DMS 273 (cell line): ENCODE measurements around the gene PARD3.
"Not testable (repeated sequence)": the region's sequence is repeated elsewhere in the genome, so short reads cannot be mapped to it uniquely, and the experiment has no call there.

Experiments used
- DNase-seq: peaks from one replicate; lab custom pipeline; 2025; ENCODE audit not compliant: unreplicated experiment; lab: John Stamatoyannopoulos, UW

The PARD3 gene

DNA sequence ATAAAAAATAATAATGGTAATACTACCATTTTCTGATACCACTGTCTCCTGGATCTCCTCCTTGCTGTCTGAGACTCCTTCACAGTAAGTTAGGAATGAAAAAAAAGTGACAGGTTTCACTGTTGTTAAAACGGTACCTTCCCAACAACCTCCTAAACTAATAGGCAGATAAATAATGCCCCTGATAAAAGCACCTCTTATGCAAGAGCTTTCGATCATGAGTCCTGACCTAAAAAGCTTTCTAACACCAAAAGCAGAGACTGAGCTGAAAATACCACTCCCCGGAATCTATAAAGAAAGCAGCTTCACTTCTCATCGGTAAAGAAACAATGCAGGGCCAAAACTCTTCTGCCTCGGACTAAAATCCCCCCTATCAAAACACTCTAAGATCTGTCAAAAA, 14.5 kb downstream of the PARD3 start:
- no peak for DNase-seq

DNA sequence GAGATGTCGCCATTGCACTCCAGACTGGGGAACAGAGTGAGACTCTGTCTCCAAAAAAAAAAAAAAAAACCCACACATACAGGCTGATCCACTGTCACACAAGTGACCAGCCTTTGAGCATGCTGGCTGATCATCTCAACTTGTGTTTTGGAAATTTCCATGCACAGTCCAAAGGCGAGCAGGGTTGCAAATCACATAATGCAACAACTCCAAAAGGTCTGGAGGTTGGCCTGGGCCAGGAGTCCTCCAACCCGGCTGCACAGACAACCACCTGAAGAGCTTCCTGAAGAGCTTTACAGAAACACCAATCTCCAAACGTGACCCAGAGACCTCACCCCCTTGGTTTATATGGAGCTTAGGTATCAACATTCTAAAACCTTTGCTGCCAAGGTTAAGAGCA, 16.4 kb downstream of the PARD3 start:
- no peak for DNase-seq

DNA sequence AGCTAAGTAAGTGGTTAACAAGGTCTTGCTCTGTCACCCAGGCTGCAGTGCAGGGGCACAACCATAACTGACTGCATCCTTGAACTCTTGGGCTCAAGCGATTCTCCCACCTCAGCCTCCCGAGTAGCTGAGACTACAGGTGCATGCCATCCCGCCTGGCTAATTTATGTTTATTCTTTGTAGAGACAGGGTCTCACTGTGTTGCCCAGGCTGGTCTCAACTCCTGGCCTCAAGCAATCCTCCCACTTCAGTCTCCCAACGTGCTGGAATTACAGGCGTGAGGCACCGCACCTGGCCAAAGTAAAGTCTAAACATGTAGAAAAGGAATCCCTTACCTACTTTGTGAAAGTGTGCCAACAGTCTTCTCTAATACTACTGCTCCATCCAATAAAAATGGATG, 17.9 kb downstream of the PARD3 start:
- DNase-seq = no peak

DNA sequence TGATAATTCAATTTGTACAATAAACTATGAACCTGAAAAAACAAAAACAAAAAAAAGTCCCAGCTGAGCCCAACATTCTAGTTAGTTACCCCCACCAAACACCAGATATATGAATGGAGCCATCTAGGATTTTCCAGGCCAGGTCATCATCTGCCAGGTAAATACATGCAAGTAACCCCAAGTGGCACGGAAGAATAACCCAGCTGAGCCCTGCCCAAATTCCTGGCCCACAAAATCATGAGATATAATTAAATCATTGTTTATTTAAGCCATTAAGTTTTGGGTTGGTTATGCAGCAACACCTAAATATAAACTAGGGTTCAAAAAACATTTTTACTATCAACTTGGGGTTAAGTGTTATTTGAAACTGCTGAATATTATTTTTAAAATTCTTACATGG, 19.0 kb downstream of the PARD3 start:
- DNase-seq = no peak

DNA sequence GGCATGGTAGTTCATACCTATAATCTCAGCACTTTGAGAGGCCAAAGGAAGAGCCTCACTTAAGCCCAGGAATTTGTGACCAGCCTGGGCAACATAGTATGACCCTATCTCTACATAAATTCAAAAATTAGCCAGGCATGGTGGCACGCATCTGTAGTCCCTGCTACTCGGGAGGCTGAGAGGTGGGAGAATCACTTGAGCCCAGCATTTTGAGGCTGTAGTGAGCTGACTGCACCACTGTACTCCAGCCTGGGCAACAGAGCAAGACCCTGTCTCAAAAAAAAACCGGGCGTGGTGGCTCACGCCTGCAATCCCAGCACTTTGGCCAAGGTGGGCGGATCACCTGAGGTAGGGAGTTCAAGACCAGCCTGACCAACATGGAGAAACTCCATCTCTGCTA, 19.8 kb downstream of the PARD3 start:
- no peak for DNase-seq

DNA sequence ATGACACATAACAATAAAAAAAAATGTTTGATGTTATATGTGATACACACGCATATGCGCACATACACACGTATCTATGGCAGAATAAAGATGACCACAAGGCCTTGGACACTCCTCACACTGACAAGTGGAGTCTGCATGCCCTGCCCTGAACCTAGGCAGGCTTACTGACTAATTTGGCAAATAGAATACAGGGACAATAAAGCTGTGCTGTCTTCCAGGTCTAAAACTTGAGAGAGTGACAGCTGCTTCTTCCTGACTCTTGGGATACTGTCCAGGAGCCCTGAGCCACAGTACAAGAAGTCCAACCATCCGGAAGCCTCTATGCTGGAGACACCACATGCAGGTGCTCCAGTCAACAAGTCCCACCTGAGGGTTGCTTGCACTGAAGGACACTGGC, 20.3 kb downstream of the PARD3 start:
- DNase-seq = no peak

DNA sequence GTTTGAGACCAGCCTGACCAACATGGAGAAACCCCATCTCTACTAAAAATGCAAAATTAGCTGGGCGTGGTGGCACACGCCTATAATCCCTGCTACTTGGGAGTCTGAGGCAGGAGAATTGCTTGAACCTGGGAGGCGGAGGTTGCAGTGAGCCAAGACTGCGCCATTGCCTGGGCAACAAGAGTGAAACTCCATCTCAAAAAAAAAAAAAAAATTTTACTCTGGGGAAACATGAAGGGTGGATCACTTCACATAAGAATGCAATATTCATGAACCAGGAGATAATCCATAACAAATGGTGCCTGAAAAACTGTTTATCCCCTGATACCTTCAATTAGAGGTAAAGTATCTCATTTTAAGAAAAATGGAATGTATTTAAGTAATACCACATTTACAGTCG, 21.5 kb downstream of the PARD3 start:
- not testable (repeated sequence) for DNase-seq

DNA sequence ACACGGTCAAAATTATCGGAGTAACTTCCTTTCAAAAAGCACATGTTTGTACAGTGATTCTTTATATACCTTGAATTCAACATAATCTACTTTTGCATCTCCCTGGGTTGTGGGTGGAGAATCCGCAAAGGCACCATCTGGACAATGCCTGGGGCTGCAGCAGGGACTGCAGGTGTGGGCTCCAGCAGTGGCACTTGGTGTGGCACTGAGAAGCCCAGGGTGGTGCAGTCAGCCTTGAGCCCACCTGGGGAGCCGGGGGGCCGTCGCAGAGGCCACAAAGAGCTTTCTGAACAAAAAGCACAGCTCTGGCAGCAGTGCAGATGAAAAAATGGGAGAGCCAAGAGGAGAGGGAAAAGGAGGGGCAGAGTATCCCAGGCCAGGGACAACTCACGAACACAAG, 22.2 kb downstream of the PARD3 start:
- peak; percentile 16 for DNase-seq

DNA sequence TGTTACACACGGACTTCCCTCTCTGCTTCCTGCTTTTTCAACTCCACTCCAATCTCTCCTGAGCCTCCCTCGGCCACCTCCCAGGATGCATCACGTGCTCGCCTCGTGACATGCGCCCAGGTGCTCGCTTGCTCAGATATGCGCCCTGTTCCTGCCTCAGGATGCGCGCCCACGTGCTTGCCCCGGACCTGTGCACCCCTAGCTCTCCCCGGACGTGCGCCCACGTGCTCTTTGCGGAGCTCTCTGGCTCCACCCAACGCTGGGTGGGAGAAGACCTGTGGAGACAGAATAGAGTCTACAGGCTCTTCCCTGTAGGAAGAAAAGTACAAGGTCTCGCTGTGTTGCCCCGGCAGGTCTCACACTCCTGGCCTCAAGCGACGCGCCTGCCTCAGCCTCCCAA, 23.1 kb downstream of the PARD3 start:
- no peak for DNase-seq

DNA sequence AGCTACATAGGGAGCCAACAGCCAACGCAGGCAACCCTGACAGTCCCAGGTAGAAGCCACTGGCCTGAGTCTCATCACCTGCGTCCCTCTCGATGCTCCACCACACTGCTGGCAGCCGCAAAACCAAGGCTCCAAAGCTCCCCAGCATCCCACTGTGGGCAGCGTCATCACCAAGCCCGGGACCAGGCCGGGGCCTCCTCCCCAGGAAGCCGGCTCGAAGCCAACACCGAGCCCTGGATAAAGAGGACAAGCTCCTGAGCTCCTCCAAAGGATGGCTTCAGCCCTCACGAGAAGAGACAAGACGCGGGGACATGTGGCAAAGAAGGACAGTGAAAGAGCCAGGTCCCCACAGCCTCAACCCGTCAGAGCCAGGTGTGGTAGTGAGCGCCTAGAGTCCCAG, 23.9 kb downstream of the PARD3 start:
- DNase-seq = no peak

DNA sequence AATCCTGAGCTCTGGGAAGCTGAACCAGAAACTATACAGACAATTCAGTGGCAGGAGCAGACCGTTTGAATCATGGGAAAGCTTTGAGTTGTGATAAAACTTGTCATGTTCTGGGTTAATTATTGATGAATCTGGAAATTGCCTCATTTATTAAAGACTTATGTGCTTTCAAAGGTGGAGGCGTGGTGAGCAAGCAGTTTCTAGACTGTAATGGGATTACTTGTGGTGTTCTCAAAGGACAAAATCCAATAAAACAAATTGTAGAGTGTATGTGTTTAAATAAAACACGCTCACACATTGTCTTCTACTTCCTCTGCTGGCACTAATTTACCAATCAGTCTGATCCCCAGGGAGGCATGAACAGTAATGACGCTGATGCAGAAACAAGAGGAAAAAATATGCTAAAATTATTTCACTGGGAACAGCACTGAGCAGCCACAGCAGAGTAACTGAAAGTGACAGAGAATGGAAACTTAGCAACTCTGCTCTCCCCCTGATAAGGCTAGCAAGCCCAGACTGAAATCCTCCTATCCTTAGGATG, 25.1 kb downstream of the PARD3 start:
- no peak for DNase-seq

DNA sequence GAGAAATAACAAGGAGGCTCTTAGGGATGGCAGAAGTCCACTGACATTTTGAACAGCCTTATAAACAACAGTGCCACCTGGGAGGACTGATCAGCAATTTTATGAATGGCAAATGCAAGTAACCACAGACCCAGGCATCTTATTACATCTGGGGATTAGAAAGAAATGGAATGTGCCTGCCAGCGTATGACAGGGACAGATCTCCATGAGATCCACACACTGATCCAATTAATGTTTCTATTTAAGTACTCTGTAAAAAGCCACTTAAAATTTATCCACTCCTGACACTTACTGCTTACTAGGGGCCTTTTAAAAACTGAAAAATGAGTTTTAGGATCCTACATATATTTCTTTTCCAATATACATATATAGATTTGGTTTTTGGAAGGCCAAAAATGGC, 28.6 kb downstream of the PARD3 start:
- DNase-seq = peak; percentile 5

DNA sequence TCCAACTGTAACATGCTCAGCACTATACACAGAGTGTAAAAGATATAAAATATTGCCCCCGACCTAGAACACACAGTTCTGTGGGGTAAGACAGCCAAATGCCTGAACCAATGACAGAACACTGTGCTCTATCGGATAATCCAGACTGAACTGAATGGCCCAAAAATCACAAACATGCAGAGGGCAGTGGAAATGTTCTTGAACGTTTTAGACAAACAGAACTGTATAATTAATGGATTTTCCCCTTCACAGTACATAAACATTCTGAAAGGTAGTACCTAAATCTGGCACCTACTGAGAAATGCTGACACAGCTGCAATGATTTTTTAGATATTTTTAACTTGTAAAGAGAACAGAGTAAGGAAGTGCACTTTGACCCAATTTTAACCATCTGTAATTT, 33.4 kb downstream of the PARD3 start:
- no peak for DNase-seq

DNA sequence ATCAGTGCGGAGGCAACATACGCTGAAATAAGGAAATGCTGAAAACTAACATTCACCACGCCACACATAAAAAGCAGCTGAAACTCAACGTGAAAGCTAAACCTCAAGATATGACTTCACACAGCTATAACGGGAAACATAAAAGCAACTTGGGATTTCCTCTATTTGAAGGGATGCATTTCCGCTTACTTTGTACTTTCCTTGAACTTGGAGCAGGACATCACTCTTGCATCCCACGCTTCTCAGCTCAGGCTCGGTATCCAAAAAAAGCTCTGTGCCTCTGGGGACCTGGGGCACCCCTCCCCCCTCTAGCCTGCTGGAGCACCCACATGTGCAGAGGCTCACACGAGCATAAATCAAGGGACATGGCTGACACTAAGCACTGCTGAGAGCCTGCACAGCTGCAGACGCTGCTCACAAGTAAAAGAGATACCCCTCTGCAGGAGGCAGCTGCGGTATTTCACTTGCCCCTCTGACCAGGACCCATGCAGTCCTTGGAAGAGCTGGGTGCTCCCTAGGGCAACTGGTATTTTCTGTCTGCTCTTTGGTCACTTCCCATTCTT, 34.2 kb downstream of the PARD3 start:
- DNase-seq = peak; percentile 5

DNA sequence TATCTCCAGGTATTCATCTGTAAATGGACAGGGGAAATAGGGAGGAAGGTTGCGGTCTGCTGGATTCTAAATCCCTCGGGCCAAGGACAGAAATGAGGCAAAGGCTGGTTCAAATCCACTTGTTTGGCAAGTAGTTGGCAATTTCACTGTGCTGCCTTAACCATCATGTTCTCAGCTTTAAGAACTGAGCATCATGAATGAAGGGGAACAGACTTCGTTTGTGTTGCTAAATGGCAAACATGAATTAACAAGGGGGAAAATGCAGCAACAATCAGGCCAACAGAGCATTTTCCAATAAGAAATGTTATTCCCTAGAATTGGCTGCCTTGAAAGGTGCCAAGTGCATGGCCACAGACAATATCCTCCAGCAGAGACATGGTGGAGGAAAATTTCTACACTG, 36.9 kb downstream of the PARD3 start:
- no peak for DNase-seq

DNA sequence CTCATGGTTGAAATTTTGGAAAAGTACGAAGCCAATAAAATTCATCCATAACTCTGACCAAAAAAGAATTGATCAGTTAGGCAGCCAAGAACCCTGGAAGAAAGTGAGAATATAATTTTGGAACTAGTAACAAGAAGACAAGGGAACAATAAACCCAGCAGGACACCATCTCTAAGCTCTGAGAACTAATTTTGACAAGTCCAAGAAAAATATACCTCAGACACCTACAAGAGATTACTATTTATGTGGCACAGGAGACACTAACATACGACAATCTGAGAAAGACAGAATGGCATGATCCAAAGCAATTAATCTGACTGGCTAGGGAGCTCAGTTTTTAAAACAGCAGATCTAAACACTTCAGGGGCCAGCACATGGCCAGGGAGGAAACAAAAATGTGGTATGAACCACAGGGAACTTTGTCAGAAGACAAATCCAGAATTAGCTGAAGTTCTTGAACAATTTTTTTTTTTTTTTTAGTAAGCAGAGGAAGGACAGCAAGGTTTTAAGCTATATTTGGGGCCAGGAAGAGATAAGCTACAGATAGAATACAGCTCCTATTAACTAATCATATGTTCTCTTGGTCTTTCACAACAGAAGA, 38.9 kb downstream of the PARD3 start:
- no peak for DNase-seq

DNA sequence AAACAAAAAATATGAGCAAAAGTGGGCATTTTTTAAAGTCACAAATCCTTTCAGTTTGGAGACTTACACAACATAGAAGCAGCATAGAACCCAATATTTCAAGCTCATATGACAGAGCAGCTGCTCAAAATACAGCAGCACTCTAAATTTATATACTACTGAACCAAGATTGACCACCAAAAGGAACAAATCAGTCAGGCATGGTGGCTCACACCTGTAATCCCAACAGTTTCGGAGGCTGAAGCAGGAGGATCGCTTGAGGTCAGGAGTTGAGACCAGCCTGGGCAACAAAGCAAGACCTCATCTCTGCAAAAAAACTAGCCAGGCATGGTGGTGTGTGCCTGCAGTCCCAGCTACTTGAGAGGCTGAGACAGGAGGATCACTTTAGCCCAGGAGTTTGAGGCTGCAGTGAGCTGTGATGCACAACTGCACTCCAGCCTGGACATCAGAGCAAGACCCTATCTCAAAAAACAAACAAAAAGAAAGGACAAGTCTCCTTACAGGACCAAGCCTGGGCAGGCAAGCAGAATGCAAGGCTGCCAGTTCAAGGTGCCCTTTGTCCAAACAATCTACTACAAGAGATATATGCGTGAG, 40.0 kb downstream of the PARD3 start:
- no peak for DNase-seq

DNA sequence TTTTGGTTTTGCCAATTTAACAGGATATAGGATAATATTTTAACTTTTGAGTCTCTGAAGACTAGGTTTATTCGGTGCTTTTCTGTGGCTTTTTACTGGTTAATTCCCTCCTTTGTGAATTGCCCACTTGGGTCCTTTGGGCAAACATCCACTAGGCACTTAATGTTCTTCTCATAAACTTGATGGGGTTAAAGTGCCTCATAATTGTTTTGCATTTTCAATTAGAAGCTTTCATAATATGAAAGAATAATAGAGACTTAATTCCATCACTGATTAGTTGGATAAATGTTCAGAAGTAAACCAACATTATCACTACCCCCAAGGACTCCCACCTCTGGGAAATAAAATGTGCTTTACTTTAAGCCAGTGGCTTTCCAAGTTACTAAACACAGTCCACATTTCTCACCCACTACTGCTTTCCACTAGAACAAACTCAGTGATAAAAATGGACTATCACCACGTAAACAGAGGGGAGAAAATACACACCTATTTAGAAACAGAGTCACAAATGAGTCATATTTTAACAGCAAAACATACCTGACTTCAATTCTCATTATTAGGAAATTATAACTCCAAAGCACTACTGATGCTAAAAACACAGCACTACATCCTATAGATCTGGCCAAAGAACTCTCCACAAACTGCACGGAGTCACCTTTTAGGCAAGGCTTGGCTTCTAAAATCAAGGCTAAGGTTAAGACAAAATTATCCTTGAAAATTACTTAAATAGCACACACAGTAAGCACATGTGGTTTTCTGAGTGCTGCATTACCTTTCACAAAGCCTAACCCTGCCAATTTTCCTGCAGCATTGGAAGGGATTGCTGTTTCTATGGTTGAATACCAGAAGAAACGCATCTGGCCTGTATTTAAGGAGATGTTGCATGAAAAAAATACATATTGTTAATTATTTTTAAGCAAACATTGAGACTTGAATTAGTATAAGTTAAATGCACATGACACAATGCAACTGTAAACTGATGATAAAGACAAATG, 41.2 kb downstream of the PARD3 start:
- no peak for DNase-seq

DNA sequence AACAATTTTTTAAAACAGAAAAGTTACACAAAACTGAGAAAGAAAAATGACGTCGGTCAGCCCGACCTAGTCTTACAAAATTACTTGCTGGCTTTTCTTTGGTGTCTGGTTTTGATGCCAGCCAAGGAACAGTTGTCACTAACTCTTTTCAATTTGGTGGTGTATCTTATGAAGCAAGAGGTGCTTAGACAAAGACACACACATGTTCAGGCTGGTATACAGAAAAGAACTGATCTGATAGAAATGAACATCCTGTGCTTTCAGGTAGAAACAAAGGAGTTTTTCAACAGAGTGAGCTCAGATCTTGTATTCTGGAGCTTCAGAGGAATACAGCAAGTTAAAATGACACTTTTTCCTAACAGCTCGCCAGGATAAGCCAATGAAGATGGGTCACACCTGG, 43.6 kb downstream of the PARD3 start:
- no peak for DNase-seq

DNA sequence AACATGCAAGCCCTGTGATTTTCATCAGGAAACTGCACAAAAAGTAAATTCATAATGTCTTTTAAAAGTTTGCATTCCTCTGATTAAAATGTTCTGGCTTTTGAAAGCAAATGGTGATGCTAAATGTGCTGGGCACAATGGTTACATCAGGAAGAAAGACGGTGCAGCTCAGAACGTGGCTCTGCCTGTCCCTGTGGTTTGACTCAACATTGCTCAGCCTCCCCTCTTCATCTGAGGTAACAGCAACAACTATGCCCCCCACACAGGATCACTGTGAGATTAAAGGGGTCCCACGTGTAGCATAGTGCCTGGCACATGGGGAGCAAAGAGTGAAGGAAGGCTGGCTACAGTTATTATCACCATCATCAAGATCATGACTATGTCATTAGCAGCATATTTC, 44.0 kb downstream of the PARD3 start:
- DNase-seq = no peak

DNA sequence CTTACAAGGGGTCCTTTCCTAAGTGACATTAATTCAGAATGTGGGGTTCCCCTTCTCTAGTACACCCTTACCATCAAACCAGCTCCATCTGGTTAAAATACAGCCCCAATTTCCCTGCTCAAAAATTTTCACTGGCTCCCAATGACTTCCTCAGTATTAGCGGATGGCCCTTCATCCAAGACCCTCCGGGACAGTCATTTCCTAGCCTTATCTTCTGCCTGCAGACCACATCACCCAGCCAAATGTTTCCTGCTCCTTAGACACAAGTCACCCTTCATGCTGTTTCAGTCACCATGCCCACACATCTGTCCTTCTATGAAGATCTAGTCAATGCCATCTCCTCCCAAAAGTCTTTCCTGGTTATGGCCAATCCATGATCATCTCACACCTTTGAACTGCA, 45.2 kb downstream of the PARD3 start:
- DNase-seq = no peak

DNA sequence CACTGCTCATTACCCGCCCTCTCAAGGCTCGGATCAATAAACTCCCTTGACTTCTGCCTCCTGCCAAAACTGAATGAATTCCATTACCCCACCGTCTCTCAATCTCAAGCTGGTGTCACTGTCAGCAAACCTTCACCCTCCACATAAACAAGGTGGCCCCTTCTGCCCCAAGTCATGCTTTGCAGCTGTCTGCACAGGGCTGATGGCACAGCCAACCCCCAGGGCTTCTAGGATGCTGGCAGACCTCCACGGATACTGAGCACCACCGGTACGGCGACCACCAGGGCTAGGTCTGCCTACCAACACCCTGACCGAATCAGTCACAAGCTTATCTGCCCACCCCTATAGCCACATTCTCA, 46.1 kb downstream of the PARD3 start:
- peak; percentile 52 for DNase-seq
